NCI-H187 treated with DMSO at 0.1 percent for 48 hours (cell line): ENCODE data around the gene FBXW10.
A peak's percentile ranks its signal among the peaks of the same experiment; 100 is the strongest.
"Not testable (repeated sequence)": the region's sequence is repeated elsewhere in the genome, so short reads cannot be mapped to it uniquely, and the experiment has no call there.

Experiments used
- DNase-seq: peaks from one replicate; lab custom pipeline; 2025; lab: John Stamatoyannopoulos, UW

The FBXW10 gene

GRCh38 chr17:18750242-18750641 lies 6.4 kb downstream of the FBXW10 start:
- DNase-seq, result not testable (repeated sequence)

- DNase-seq, result not testable (repeated sequence)
Observed at GRCh38 chr17:18753829-18754409, 10.1 kb downstream of the FBXW10 start.

- not testable (repeated sequence) for DNase-seq
Observed at GRCh38 chr17:18755969-18756368, 12.1 kb downstream of the FBXW10 start.

- DNase-seq, result not testable (repeated sequence)
Observed at GRCh38 chr17:18757368-18758044, 13.7 kb downstream of the FBXW10 start.

- not testable (repeated sequence) for DNase-seq
Observed at GRCh38 chr17:18758344-18758743, 14.5 kb downstream of the FBXW10 start.

GRCh38 chr17:18760221-18760620 lies 16.4 kb downstream of the FBXW10 start:
- DNase-seq, result not testable (repeated sequence)

GRCh38 chr17:18770572-18770971 lies 26.7 kb downstream of the FBXW10 start:
- DNase-seq, result not testable (repeated sequence)

GRCh38 chr17:18771066-18771465 lies 27.2 kb downstream of the FBXW10 start:
- DNase-seq, result not testable (repeated sequence)

GRCh38 chr17:18772471-18772870 lies 28.6 kb downstream of the FBXW10 start:
- DNase-seq, result no peak

- DNase-seq, result peak; percentile 40
Observed at GRCh38 chr17:18780991-18781718, 37.3 kb downstream of the FBXW10 start, which contains the start of gene TVP23B. Gene TVP23B, plus strand, starts transcription at chr17:18781183. Its CDS starts 111 bp downstream, at chr17:18781294.

GRCh38 chr17:18781805-18782204 lies 38.0 kb downstream of the FBXW10 start:
- DNase-seq, result not testable (repeated sequence)

- not testable (repeated sequence) for DNase-seq
Observed at GRCh38 chr17:18785933-18786332, 42.1 kb downstream of the FBXW10 start.

- DNase-seq, result not testable (repeated sequence)
Observed at GRCh38 chr17:18786890-18787289, 43.0 kb downstream of the FBXW10 start.

GRCh38 chr17:18791402-18791801 lies 47.5 kb downstream of the FBXW10 start:
- not testable (repeated sequence) for DNase-seq

GRCh38 chr17:18794841-18795240 lies 51.0 kb downstream of the FBXW10 start:
- DNase-seq, result not testable (repeated sequence)

- not testable (repeated sequence) for DNase-seq
Observed at GRCh38 chr17:18796887-18797286, 53.0 kb downstream of the FBXW10 start.

- not testable (repeated sequence) for DNase-seq
Observed at GRCh38 chr17:18803458-18804245, 59.8 kb downstream of the FBXW10 start.

GRCh38 chr17:18815924-18816323 lies 72.1 kb downstream of the FBXW10 start:
- DNase-seq, result not testable (repeated sequence)

- DNase-seq, result not testable (repeated sequence)
Observed at GRCh38 chr17:18816489-18817371, 72.9 kb downstream of the FBXW10 start.

GRCh38 chr17:18821430-18821829 lies 77.6 kb downstream of the FBXW10 start:
- not testable (repeated sequence) for DNase-seq

GRCh38 chr17:18827613-18828012 lies 83.8 kb downstream of the FBXW10 start:
- not testable (repeated sequence) for DNase-seq
